Esophagus squamous epithelium (tissue), 4 donors: Measurements from ENCODE around the gene GNPTG.

Source experiments
- CTCF ChIP-seq, 6 experiments: fragments of 450-650 bp in 4 of 6; fragments of 200-600 bp in 2 of 6; sonication (generic) in 2 of 6; IDR thresholded peaks; one replicate each; pipeline ENCODE4 v1.5.1; 2016 to 2019; ENCODE audit warnings: antibody characterized with exemption in 6 of 6, mild to moderate bottlenecking in 4 of 6, moderate library complexity in 4 of 6
- POLR2A ChIP-seq, 4 donors: fragments of 450-650 bp; IDR thresholded peaks; one replicate each; pipeline ENCODE4 v1.6.1; 2017; ENCODE audit warnings: antibody characterized with exemption in 4 of 4, mild to moderate bottlenecking in 4 of 4, moderate library complexity in 3 of 4

GRCh38 chr16:1308036-1308976 lies 43.4 kb upstream of the GNPTG start:
- no peak for TF ChIP-seq POLR2A (IDR thresholded peaks at IDR 0.05)
- TF ChIP-seq CTCF (IDR thresholded peaks at IDR 0.05): no peak
